ENCODE results near the gene FAM13A.

Gene FAM13A

GRCh38 chr4:88981993-88982392 is 75.0 kb downstream of the FAM13A start:
- DNase-seq (ENCODE audit: low read depth), result no peak
- no peak overlapping the region for H3K4me3 ChIP-seq (ENCODE audit: low read depth, low read length)
- in situ Hi-C loops (cut with HindIII; ENCODE audit: low sequenced_read_pairs), result no loop called here
- TF ChIP-seq, protein P1, sequence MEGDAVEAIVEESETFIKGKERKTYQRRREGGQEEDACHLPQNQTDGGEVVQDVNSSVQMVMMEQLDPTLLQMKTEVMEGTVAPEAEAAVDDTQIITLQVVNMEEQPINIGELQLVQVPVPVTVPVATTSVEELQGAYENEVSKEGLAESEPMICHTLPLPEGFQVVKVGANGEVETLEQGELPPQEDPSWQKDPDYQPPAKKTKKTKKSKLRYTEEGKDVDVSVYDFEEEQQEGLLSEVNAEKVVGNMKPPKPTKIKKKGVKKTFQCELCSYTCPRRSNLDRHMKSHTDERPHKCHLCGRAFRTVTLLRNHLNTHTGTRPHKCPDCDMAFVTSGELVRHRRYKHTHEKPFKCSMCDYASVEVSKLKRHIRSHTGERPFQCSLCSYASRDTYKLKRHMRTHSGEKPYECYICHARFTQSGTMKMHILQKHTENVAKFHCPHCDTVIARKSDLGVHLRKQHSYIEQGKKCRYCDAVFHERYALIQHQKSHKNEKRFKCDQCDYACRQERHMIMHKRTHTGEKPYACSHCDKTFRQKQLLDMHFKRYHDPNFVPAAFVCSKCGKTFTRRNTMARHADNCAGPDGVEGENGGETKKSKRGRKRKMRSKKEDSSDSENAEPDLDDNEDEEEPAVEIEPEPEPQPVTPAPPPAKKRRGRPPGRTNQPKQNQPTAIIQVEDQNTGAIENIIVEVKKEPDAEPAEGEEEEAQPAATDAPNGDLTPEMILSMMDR (IDR thresholded peaks at IDR 0.05; ENCODE audit: low read depth, low read length, missing control alignments), result no peak

DNA sequence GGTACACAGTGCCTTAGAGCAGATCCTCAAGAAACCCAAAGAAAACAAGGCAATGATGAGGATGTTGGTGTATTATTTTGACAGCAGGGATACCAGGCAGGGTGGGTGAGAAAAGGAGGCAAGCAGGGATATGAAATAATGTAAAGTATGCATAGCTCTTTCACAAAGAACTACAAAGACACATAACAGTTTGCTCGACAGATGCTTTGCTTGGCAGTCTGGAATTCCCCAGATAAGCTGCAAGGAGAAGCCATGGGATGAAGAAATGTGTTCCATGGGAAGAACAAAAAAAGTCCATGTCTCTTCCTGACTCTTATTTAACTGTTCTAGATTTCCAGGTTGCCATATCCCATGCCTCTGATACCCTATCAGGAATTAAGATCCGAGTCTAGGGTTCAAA is 75.4 kb downstream of the FAM13A start:
- TF ChIP-seq, protein P1 (IDR thresholded peaks at IDR 0.05; ENCODE audit: low read depth, low read length, missing control alignments), result no peak
- H3K4me3 ChIP-seq (ENCODE audit: low read depth, low read length), result no peak overlapping the region
- in situ Hi-C loops (cut with HindIII; ENCODE audit: low sequenced_read_pairs), result no loop called here
- no peak for DNase-seq (ENCODE audit: low read depth)

DNA sequence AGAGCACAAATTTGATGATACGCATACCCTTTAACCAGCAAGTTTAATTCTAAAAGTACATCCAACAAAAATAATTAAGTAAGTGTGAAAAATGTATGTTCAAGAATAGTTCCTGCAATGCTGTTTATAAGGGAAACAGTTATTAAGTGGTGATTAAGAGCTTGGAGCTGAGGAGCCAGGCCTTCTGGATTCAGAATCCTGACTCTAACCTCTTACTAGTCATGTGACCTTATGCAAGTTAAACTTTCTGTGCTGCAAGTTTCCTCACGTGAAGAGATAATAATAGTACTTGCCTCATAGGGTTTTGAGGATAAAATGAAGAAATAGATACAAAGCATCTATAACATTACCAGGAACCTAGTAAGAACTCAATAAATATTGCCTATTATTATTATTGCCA is 77.7 kb downstream of the FAM13A start:
- TF ChIP-seq, protein P1 (IDR thresholded peaks at IDR 0.05; ENCODE audit: low read depth, low read length, missing control alignments), result no peak
- no peak for DNase-seq (ENCODE audit: low read depth)
- H3K4me3 ChIP-seq (ENCODE audit: low read depth, low read length), result no peak overlapping the region
- in situ Hi-C loops (cut with HindIII; ENCODE audit: low sequenced_read_pairs), result no loop called here

DNA sequence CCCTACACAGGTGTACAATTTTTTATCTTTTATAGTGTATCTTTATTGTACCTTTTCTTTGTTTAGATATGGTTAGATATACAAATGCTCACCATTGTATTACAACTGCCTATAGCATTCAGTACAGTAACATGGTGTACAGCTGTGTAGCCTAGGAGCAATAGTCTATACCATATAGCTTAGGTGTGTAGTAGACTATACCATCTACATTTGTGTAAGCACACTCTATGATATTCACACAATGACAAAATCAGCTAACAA is 80.3 kb downstream of the FAM13A start:
- no peak for DNase-seq (ENCODE audit: low read depth)
- no peak overlapping the region for H3K4me3 ChIP-seq (ENCODE audit: low read depth, low read length)
- in situ Hi-C loops (cut with HindIII; ENCODE audit: low sequenced_read_pairs), result no loop called here
- TF ChIP-seq, protein P1 (IDR thresholded peaks at IDR 0.05; ENCODE audit: low read depth, low read length, missing control alignments), result no peak

DNA sequence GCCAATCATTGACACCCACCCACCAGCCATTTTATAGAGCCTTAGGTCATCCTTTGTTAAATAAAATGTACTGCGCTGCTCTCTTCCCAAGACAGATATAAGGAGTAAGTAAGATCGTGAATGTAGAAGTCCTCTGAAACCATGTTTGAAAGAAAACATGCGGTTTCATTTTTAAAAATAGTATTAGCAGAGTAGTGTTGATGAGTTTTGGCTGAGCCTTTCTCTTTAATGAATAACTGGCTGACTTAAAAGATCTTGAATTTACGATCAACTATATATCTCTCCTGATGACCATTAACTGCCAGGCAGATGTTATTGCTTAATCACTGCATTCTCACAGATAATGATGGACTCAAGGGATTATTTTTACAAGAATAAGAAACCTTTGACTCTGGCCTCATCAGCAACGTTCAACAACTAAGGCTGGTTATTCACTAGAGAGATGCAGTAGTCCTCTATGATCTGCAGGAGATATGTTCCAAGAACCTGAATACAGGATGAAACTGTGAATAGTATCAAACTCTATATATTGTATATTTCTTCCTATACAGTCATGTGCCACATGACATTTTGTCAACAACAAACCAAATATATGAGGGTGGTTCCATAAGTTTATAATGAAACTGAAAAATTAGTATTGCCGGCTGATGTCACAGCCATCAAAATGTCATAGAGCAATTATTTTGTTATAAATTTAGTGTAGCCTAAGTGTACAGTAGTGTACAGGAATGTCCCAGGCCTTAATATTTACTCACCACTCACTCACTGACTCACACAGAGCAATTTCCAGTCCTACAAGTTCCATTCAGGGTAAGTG is 80.8 kb downstream of the FAM13A start:
- DNase-seq (ENCODE audit: low read depth), result no peak
- TF ChIP-seq, protein P1 (IDR thresholded peaks at IDR 0.05; ENCODE audit: low read depth, low read length, missing control alignments), result no peak
- in situ Hi-C loops (cut with HindIII; ENCODE audit: low sequenced_read_pairs), result no loop called here
- H3K4me3 ChIP-seq (ENCODE audit: low read depth, low read length), result no peak overlapping the region

- no peak for DNase-seq (ENCODE audit: low read depth)
Measured at GRCh38 chr4:88971536-88971935, 85.4 kb downstream of the FAM13A start.

More at GRCh38 chr4:88971536-88971935, 85.4 kb downstream of the FAM13A start:
- TF ChIP-seq, protein P1 (IDR thresholded peaks at IDR 0.05; ENCODE audit: low read depth, low read length, missing control alignments), result no peak
- in situ Hi-C loops (cut with HindIII; ENCODE audit: low sequenced_read_pairs), result no loop called here
- no peak overlapping the region for H3K4me3 ChIP-seq (ENCODE audit: low read depth, low read length)

All from astrocyte of the cerebellum (primary cell).